Endothelial cell of umbilical vein (primary cell): ENCODE data around the gene MT2A. TPM values are rescaled to one million over a fixed set of nuclear protein-coding genes. Genes with fewer than 3 reads are reported as not detected.

Experiments
- BruUV-seq: library from RNA; stranded (reverse); fragments of 400-500 nt; replicated peaks from 2 replicates; lab custom pipeline; 2021; lab: Mats Ljungman, UMichigan
- CTCF ChIA-PET: fragments of 300-600, 350-600 bp; sonication (Branson Sonifier 250); formaldehyde crosslinking; loops from one replicate; lab custom pipeline; 2021; ENCODE audit warnings: antibody characterized with exemption, inconsistent platforms; lab: Charles Lee
- POLR2A ChIA-PET: fragments of 300-600, 350-600 bp; sonication (Branson Sonifier 250); formaldehyde crosslinking; loops from one replicate; lab custom pipeline; 2021; ENCODE audit warnings: antibody characterized with exemption, inconsistent platforms; lab: Charles Lee
- DNase-seq: peaks from one replicate; pipeline ENCODE4 v3.0.0-alpha.2; 2011; ENCODE audit warnings: low read depth, low spot score
- FAIRE-seq: peaks from 2 replicates; lab custom pipeline; 2011; peaks lifted over from hg19 to GRCh38; lab: Jason Lieb, UNC
- H2AFZ ChIP-seq: 2 replicates; pipeline ENCODE4 v1.6.0; 2012; ENCODE audit warnings: low read depth, low read length, control low read depth, inconsistent platforms
- H3K27ac ChIP-seq: 2 replicates; pipeline ENCODE4 v1.5.1; 2011; ENCODE audit warnings: low read depth, mild to moderate bottlenecking, control low read depth, low read length, moderate library complexity; ENCODE audit not compliant: insufficient read depth
- H3K27me3 ChIP-seq, 2 experiments: 2 replicates each; pipeline versions ENCODE4 v1.6.0 to v1.6.1; 2011; ENCODE audit warnings: low read length in 2 of 2, mixed read lengths in 1 of 2; ENCODE audit not compliant: control insufficient read depth in 2 of 2, insufficient read depth in 2 of 2
- H3K36me3 ChIP-seq, 2 experiments: 2 replicates in 1 of 2; 3 replicates in 1 of 2; pipeline ENCODE4 v1.5.1; 2011; ENCODE audit warnings: low read length in 2 of 2, mild to moderate bottlenecking in 1 of 2, moderate library complexity in 1 of 2; ENCODE audit not compliant: control insufficient read depth in 2 of 2, insufficient read depth in 2 of 2; ENCODE audit errors: extremely low read depth in 1 of 2
- H3K4me1 ChIP-seq: 3 replicates; pipeline ENCODE4 v1.5.1; 2011; ENCODE audit warnings: mild to moderate bottlenecking, low read length; ENCODE audit not compliant: control insufficient read depth, insufficient read depth; ENCODE audit errors: extremely low read depth
- H3K4me2 ChIP-seq: 2 replicates; pipeline ENCODE4 v1.6.1; 2011; ENCODE audit warnings: low read length, control low read depth, mixed read lengths; ENCODE audit not compliant: insufficient read depth
- H3K4me3 ChIP-seq, 3 experiments: fragments of 200-600 bp in 1 of 3; sonication (generic), shearing (Covaris generic) in 1 of 3; replicated peaks in 1 of 3; 2 replicates each; pipeline ENCODE4 v1.5.1; 2011 to 2016; ENCODE audit warnings: control low read depth in 3 of 3, low read length in 3 of 3, mild to moderate bottlenecking in 2 of 3, inconsistent platforms in 1 of 3, low read depth in 1 of 3, moderate library complexity in 1 of 3; ENCODE audit not compliant: insufficient read depth in 1 of 3
- H3K79me2 ChIP-seq: 2 replicates; pipeline ENCODE4 v1.6.0; 2012; ENCODE audit warnings: low read length, inconsistent platforms; ENCODE audit not compliant: control insufficient read depth, insufficient read depth
- H3K9ac ChIP-seq: replicated peaks from 2 replicates; pipeline ENCODE3; 2011; ENCODE audit warnings: low read length, control low read depth; ENCODE audit not compliant: insufficient read depth; ENCODE audit errors: extremely low read depth
- H3K9me1 ChIP-seq: replicated peaks from 3 replicates; pipeline ENCODE4 v1.6.0; 2011; ENCODE audit warnings: mild to moderate bottlenecking, low read length; ENCODE audit not compliant: control insufficient read depth, insufficient read depth; ENCODE audit errors: extremely low read depth
- H3K9me3 ChIP-seq: replicated peaks from 2 replicates; pipeline ENCODE4 v1.5.1; 2012; ENCODE audit warnings: low read length, inconsistent platforms; ENCODE audit not compliant: control insufficient read depth, insufficient read depth
- H4K20me1 ChIP-seq: replicated peaks from 2 replicates; pipeline ENCODE3; 2011; ENCODE audit warnings: mild to moderate bottlenecking, low read length; ENCODE audit not compliant: control insufficient read depth, insufficient read depth; ENCODE audit errors: extremely low read depth
- EZH2 ChIP-seq: IDR thresholded peaks from 2 replicates; pipeline ENCODE4 v1.6.1; 2012; ENCODE audit warnings: borderline replicate concordance, low read depth, mild to moderate bottlenecking, moderate library complexity, low read length, inconsistent platforms; ENCODE audit not compliant: severe bottlenecking
- FOS ChIP-seq: IDR thresholded peaks from 2 replicates; pipeline ENCODE4 v1.6.1; 2011; ENCODE audit warnings: mild to moderate bottlenecking, low read length, moderate library complexity, borderline replicate concordance; ENCODE audit not compliant: insufficient read depth
- GATA2 ChIP-seq: IDR thresholded peaks from 2 replicates; pipeline ENCODE4 v1.7.0; 2011; ENCODE audit warnings: low read depth, mild to moderate bottlenecking, moderate library complexity, mixed read lengths, low read length; ENCODE audit not compliant: insufficient read length, insufficient read depth
- JUN ChIP-seq: IDR thresholded peaks from 2 replicates; pipeline ENCODE4 v1.6.1; 2011; ENCODE audit warnings: borderline replicate concordance, low read depth; ENCODE audit not compliant: insufficient read length, insufficient read depth
- MYC ChIP-seq: IDR thresholded peaks from one replicate; pipeline ENCODE4 v1.6.1; 2011; ENCODE audit warnings: mild to moderate bottlenecking, low read depth, low read length
- POLR2A ChIP-seq: IDR thresholded peaks from 2 replicates; pipeline ENCODE4 v1.6.1; 2012; ENCODE audit warnings: low read depth, mild to moderate bottlenecking, control low read depth, low read length
- POLR2AphosphoS5 ChIP-seq: IDR thresholded peaks from 2 replicates; pipeline ENCODE4 v1.6.1; 2012; ENCODE audit warnings: low read depth, mild to moderate bottlenecking, control low read depth, low read length, moderate library complexity; ENCODE audit not compliant: insufficient read depth
- dilution Hi-C: fragments of 300-500 bp; cut with MboI; formaldehyde crosslinking; loops from one replicate; pipeline ENCODE4 v1.15.0; 2019; ENCODE audit warnings: low sequenced_read_pairs; ENCODE audit not compliant: extremely low pct_ligation_motif_present
- intact Hi-C: fragments of 100-400 bp; cut with micrococcal nuclease; formaldehyde crosslinking; loops from one replicate; pipeline ENCODE4 v1.10.0; 2022
- polyA plus RNA-seq, 4 experiments: library from polyadenylated mRNA; depleted of rRNA in 3 of 4; stranded (reverse) in 3 of 4; unstranded in 1 of 4; fragments of >200 nt; gene quantifications; 2 replicates each; pipeline versions ENCODE4 v1.2.1 to v1.2.3, GENCODE V29; 2011 to 2012; ENCODE audit warnings: missing spikeins in 1 of 4
- total RNA-seq: library from RNA; stranded (reverse); gene quantifications from 2 replicates; pipeline ENCODE4 v1.2.3, GENCODE V29; 2021
- TF ChIP-seq, protein P1 (sequence below), 2 donors: IDR thresholded peaks; 1 replicate in 1 of 2; 2 replicates in 1 of 2; pipeline ENCODE4 v1.5.1; 2011; ENCODE audit warnings: low read length in 2 of 2, mild to moderate bottlenecking in 2 of 2, moderate library complexity in 2 of 2, control low read depth in 1 of 2, inconsistent platforms in 1 of 2, low read depth in 1 of 2; ENCODE audit not compliant: insufficient read depth in 1 of 2; ENCODE audit errors: extremely low read depth in 1 of 2
- TF ChIP-seq, protein P2 (sequence below): IDR thresholded peaks from 2 replicates; pipeline ENCODE4 v1.6.1; 2011; ENCODE audit not compliant: insufficient read depth, insufficient read length

The MT2A gene
- total and polyA plus RNA-seq, 2 donors (not counting 3 experiments of a cell fraction or from before 2014, with no cell fraction given), result 276 to 1,337 TPM

DNA sequence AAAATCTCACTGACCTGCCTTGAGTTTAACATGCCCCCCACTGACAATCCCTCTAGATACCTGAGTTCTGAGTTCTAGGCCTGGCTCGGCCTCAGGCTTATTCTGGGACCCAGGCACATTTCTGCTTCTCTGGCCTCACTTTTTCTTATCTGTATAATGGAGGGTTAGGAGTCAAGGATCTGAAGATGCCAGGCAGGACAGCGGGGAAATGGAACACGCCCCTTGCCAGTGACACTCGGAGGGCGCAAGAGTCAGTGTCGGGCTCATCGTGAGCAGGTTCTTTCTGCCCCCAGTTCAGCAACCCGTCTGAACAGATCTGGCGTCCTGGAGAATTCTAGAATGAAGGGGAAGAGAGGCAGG, 19.6 kb upstream of the MT2A start:
- ChIA-PET POLR2A (no interaction called here), CTCF (interaction anchor here (1.3 to 4.1 kb wide), 2 partner anchors 12 to 113 kb away, joined by 3 to 26 read pairs; no protein-coding TSS in a partner anchor)
- BruUV-seq, result no TSS peak
- Histone ChIP-seq H4K20me1 (no peaks in the 10 kb centered on the region), H3K79me2 (no peaks in the 10 kb centered on the region), H3K9ac (no peak overlapping the region), H3K27ac (no peak overlapping the region), H2AFZ (peak overlapping the region; percentile 38), H3K9me3 (no peaks in the 10 kb centered on the region), H3K36me3 (no peaks in the 10 kb centered on the region), H3K4me1 (no peaks in the 10 kb centered on the region), H3K27me3 (peaks cover 20 to 21% of the 10 kb centered on the region in 2 experiments), H3K9me1 (no peaks in the 10 kb centered on the region), H3K4me2 (peak overlapping the region; percentile 56), H3K4me3 (peak overlapping the region in 2 of 3 experiments; percentile 20 to 32)
- dilution Hi-C loops (no loop called here), intact Hi-C loops (no loop called here)
- no peak for FAIRE-seq
- no peak for TF ChIP-seq JUN
- TF ChIP-seq GATA2, result no peak
- TF ChIP-seq, protein P1, sequence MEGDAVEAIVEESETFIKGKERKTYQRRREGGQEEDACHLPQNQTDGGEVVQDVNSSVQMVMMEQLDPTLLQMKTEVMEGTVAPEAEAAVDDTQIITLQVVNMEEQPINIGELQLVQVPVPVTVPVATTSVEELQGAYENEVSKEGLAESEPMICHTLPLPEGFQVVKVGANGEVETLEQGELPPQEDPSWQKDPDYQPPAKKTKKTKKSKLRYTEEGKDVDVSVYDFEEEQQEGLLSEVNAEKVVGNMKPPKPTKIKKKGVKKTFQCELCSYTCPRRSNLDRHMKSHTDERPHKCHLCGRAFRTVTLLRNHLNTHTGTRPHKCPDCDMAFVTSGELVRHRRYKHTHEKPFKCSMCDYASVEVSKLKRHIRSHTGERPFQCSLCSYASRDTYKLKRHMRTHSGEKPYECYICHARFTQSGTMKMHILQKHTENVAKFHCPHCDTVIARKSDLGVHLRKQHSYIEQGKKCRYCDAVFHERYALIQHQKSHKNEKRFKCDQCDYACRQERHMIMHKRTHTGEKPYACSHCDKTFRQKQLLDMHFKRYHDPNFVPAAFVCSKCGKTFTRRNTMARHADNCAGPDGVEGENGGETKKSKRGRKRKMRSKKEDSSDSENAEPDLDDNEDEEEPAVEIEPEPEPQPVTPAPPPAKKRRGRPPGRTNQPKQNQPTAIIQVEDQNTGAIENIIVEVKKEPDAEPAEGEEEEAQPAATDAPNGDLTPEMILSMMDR (IDR thresholded peaks at IDR 0.05; ENCODE audit: extremely low read depth in 1 of 2, insufficient read depth in 1 of 2, low read depth in 1 of 2, low read length in 2 of 2), result no peak
- TF ChIP-seq FOS, result no peak
- TF ChIP-seq EZH2, result no peak
- TF ChIP-seq POLR2A, result no peak
- no peak for TF ChIP-seq POLR2AphosphoS5
- TF ChIP-seq, protein P2, sequence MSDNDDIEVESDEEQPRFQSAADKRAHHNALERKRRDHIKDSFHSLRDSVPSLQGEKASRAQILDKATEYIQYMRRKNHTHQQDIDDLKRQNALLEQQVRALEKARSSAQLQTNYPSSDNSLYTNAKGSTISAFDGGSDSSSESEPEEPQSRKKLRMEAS, result no peak
- TF ChIP-seq MYC, result no peak
- no peak for DNase-seq
